Stimulated activated naive CD8-positive, alpha-beta T cell treated with anti-CD3 and anti-CD28 coated beads, Interleukin-15, amount 100 ng/mL, for 72 hours (primary cell): ENCODE measurements around the gene PIKFYVE.
"Not testable (repeated sequence)": the region's sequence is repeated elsewhere in the genome, so short reads cannot be mapped to it uniquely, and the experiment has no call there.

Experiments
- ATAC-seq: fragments of 150-1000 bp; cut with Tn5 transposase; 2 replicates; pipeline ENCODE4 v1.10.0; 2021; ENCODE audit warnings: mild to moderate bottlenecking, moderate library complexity
- DNase-seq, 2 donors: peaks; one replicate each; pipeline ENCODE4 v3.0.0; 2021 to 2022
- H3K27ac Mint-ChIP-seq, 2 donors: one replicate each; pipeline ENCODE4 v1.8.0; 2022; ENCODE audit warnings: mild to moderate bottlenecking in 2 of 2, mixed read lengths in 2 of 2, moderate library complexity in 2 of 2
- H3K27me3 Mint-ChIP-seq: one replicate; pipeline ENCODE4 v1.8.0; 2022; ENCODE audit warnings: mixed read lengths
- H3K4me1 Mint-ChIP-seq: one replicate; pipeline ENCODE4 v1.8.0; 2022; ENCODE audit warnings: mild to moderate bottlenecking, mixed read lengths
- H3K4me3 Mint-ChIP-seq, 2 donors: one replicate each; pipeline ENCODE4 v1.8.0; 2022; ENCODE audit warnings: mild to moderate bottlenecking in 2 of 2, mixed read lengths in 2 of 2, moderate library complexity in 1 of 2
- H3K9me3 Mint-ChIP-seq, 2 donors: one replicate each; pipeline ENCODE4 v1.8.0; 2022; ENCODE audit warnings: mixed read lengths in 2 of 2

Gene PIKFYVE

GRCh38 chr2:208358758-208359631 lies 92.9 kb downstream of the PIKFYVE start:
- peaks cover 0 to 5% of the 10 kb centered on the region in 2 donors for H3K9me3 Mint-ChIP-seq
- ATAC-seq (no peak), DNase-seq (no peak)
- no peaks in the 10 kb centered on the region for H3K27me3 Mint-ChIP-seq
- H3K4me3 Mint-ChIP-seq, result no peak overlapping the region
- H3K27ac Mint-ChIP-seq, result no peak overlapping the region
- peaks cover 10% of the 10 kb centered on the region for H3K4me1 Mint-ChIP-seq

GRCh38 chr2:208359632-208359986 lies 93.6 kb downstream of the PIKFYVE start:
- Mint-ChIP-seq H3K9me3 (peaks cover 0 to 5% of the 10 kb centered on the region in 2 donors), H3K4me3 (peak overlapping the region in 1 of 2 donors; percentile 47), H3K4me1 (peaks cover 10% of the 10 kb centered on the region), H3K27ac (no peak overlapping the region), H3K27me3 (no peaks in the 10 kb centered on the region)
- DNase-seq (no peak), ATAC-seq (peak; percentile 71)

GRCh38 chr2:208360259-208361076 lies 94.4 kb downstream of the PIKFYVE start:
- H3K4me3 Mint-ChIP-seq, result no peak overlapping the region
- peaks cover 10% of the 10 kb centered on the region for H3K4me1 Mint-ChIP-seq
- H3K9me3 Mint-ChIP-seq, result peaks cover 6 to 11% of the 10 kb centered on the region in 2 donors
- no peak overlapping the region for H3K27ac Mint-ChIP-seq
- H3K27me3 Mint-ChIP-seq, result no peaks in the 10 kb centered on the region
- ATAC-seq (peak; percentile 35), DNase-seq (no peak)

GRCh38 chr2:208361077-208361441 lies 95.0 kb downstream of the PIKFYVE start:
- no peaks in the 10 kb centered on the region for H3K27me3 Mint-ChIP-seq
- peaks cover 10% of the 10 kb centered on the region for H3K4me1 Mint-ChIP-seq
- peak; percentile 16 for ATAC-seq
- no peak for DNase-seq
- H3K4me3 Mint-ChIP-seq, result no peak overlapping the region
- peaks cover 7 to 11% of the 10 kb centered on the region in 2 donors for H3K9me3 Mint-ChIP-seq
- H3K27ac Mint-ChIP-seq, result no peak overlapping the region

- H3K4me3 Mint-ChIP-seq, result no peak overlapping the region
- no peaks in the 10 kb centered on the region for H3K27me3 Mint-ChIP-seq
- peaks cover 11% of the 10 kb centered on the region in 2 donors for H3K9me3 Mint-ChIP-seq
- DNase-seq (no peak), ATAC-seq (peak; percentile 41)
- peak overlapping the region in 1 of 2 donors; percentile 22 for H3K27ac Mint-ChIP-seq
- H3K4me1 Mint-ChIP-seq, result peaks cover 10% of the 10 kb centered on the region
These were observed 97.4 kb downstream of the PIKFYVE start for GRCh38 chr2:208363485-208363884.

- H3K27ac Mint-ChIP-seq, result no peak overlapping the region
- no peaks in the 10 kb centered on the region for H3K27me3 Mint-ChIP-seq
- H3K4me1 Mint-ChIP-seq, result peaks cover 6% of the 10 kb centered on the region
- no peak overlapping the region for H3K4me3 Mint-ChIP-seq
- DNase-seq, result no peak
- ATAC-seq, result no peak
- peaks cover 6 to 11% of the 10 kb centered on the region in 2 donors for H3K9me3 Mint-ChIP-seq
These were observed 100.4 kb downstream of the PIKFYVE start for GRCh38 chr2:208366215-208367127.

GRCh38 chr2:208369091-208369490 lies 103.0 kb downstream of the PIKFYVE start:
- ATAC-seq, result no peak
- Mint-ChIP-seq H3K4me3 (no peak overlapping the region), H3K27ac (no peak overlapping the region), H3K27me3 (no peaks in the 10 kb centered on the region), H3K4me1 (no peaks in the 10 kb centered on the region), H3K9me3 (peaks cover 6 to 11% of the 10 kb centered on the region in 2 donors)
- no peak for DNase-seq

GRCh38 chr2:208370881-208371633 lies 105.0 kb downstream of the PIKFYVE start:
- DNase-seq, result no peak
- Mint-ChIP-seq H3K4me1 (no peaks in the 10 kb centered on the region), H3K9me3 (peaks cover 0 to 3% of the 10 kb centered on the region in 2 donors), H3K27me3 (no peaks in the 10 kb centered on the region), H3K27ac (no peak overlapping the region), H3K4me3 (no peak overlapping the region)
- no peak for ATAC-seq

GRCh38 chr2:208371634-208371935 lies 105.5 kb downstream of the PIKFYVE start:
- DNase-seq (no peak), ATAC-seq (no peak)
- H3K27ac Mint-ChIP-seq, result no peak overlapping the region
- no peaks in the 10 kb centered on the region for H3K4me1 Mint-ChIP-seq
- H3K27me3 Mint-ChIP-seq, result no peaks in the 10 kb centered on the region
- H3K9me3 Mint-ChIP-seq, result no peaks in the 10 kb centered on the region
- no peak overlapping the region for H3K4me3 Mint-ChIP-seq

- DNase-seq (no peak), ATAC-seq (no peak)
- Mint-ChIP-seq H3K27ac (no peak overlapping the region), H3K4me1 (no peaks in the 10 kb centered on the region), H3K9me3 (no peaks in the 10 kb centered on the region), H3K27me3 (no peaks in the 10 kb centered on the region), H3K4me3 (no peak overlapping the region)
These were observed 107.5 kb downstream of the PIKFYVE start for GRCh38 chr2:208373460-208374089.

GRCh38 chr2:208375491-208376068 lies 109.5 kb downstream of the PIKFYVE start:
- no peak overlapping the region for H3K4me3 Mint-ChIP-seq
- no peaks in the 10 kb centered on the region for H3K9me3 Mint-ChIP-seq
- no peak for ATAC-seq

GRCh38 chr2:208377344-208377860 lies 111.3 kb downstream of the PIKFYVE start:
- not testable (repeated sequence) for H3K9me3 Mint-ChIP-seq, H3K27me3 Mint-ChIP-seq, H3K4me1 Mint-ChIP-seq, DNase-seq, H3K27ac Mint-ChIP-seq, H3K4me3 Mint-ChIP-seq
- peak; percentile 64 for ATAC-seq

More at GRCh38 chr2:208375491-208376068, 109.5 kb downstream of the PIKFYVE start:
- no peak for DNase-seq
- H3K4me1 Mint-ChIP-seq, result no peaks in the 10 kb centered on the region
- no peaks in the 10 kb centered on the region for H3K27me3 Mint-ChIP-seq
- no peak overlapping the region for H3K27ac Mint-ChIP-seq

- H3K4me1 Mint-ChIP-seq, result no peaks in the 10 kb centered on the region
- DNase-seq, result no peak
- no peaks in the 10 kb centered on the region for H3K9me3 Mint-ChIP-seq
- H3K27ac Mint-ChIP-seq, result no peak overlapping the region
- H3K4me3 Mint-ChIP-seq, result no peak overlapping the region
- H3K27me3 Mint-ChIP-seq, result peaks cover 20% of the 10 kb centered on the region
- no peak for ATAC-seq
These were observed 113.1 kb downstream of the PIKFYVE start for GRCh38 chr2:208379192-208379591.

GRCh38 chr2:208384637-208385036 lies 118.6 kb downstream of the PIKFYVE start:
- Mint-ChIP-seq H3K4me1 (no peaks in the 10 kb centered on the region), H3K9me3 (no peaks in the 10 kb centered on the region), H3K4me3 (no peak overlapping the region), H3K27ac (no peak overlapping the region), H3K27me3 (peaks cover 21% of the 10 kb centered on the region)
- ATAC-seq, result no peak
- DNase-seq, result no peak
